Gastrocnemius medialis (tissue), 4 donors: ENCODE data around the gene ZNF497.

Experiments used
- POLR2A ChIP-seq, 2 donors: fragments of 450-650 bp; IDR thresholded peaks; one replicate each; pipeline ENCODE4 v1.6.1; 2017; ENCODE audit warnings: antibody characterized with exemption in 2 of 2, mild to moderate bottlenecking in 2 of 2, moderate library complexity in 2 of 2
- TF ChIP-seq, protein P1 (sequence below), 5 experiments: fragments of 450-650 bp in 3 of 5; fragments of 200-600 bp in 2 of 5; sonication (generic) in 2 of 5; IDR thresholded peaks in 4 of 5; conservative IDR thresholded peaks in 1 of 5; 1 replicate in 4 of 5; 2 replicates in 1 of 5; pipeline ENCODE4 v1.5.1; 2016 to 2019; ENCODE audit warnings: antibody characterized with exemption in 5 of 5, mild to moderate bottlenecking in 3 of 5, moderate library complexity in 3 of 5

- no peak for TF ChIP-seq POLR2A (IDR thresholded peaks at IDR 0.05)
- TF ChIP-seq, protein P1, sequence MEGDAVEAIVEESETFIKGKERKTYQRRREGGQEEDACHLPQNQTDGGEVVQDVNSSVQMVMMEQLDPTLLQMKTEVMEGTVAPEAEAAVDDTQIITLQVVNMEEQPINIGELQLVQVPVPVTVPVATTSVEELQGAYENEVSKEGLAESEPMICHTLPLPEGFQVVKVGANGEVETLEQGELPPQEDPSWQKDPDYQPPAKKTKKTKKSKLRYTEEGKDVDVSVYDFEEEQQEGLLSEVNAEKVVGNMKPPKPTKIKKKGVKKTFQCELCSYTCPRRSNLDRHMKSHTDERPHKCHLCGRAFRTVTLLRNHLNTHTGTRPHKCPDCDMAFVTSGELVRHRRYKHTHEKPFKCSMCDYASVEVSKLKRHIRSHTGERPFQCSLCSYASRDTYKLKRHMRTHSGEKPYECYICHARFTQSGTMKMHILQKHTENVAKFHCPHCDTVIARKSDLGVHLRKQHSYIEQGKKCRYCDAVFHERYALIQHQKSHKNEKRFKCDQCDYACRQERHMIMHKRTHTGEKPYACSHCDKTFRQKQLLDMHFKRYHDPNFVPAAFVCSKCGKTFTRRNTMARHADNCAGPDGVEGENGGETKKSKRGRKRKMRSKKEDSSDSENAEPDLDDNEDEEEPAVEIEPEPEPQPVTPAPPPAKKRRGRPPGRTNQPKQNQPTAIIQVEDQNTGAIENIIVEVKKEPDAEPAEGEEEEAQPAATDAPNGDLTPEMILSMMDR (IDR thresholded peaks at IDR 0.05 in 4 of 5, conservative IDR thresholded peaks at IDR 0.05 in 1 of 5) = no peak
Observed at GRCh38 chr19:58398545-58398944, 36.0 kb upstream of the ZNF497 start.
